ENCODE results near the gene FRMD8. TPM values are rescaled to one million over a fixed set of nuclear protein-coding genes. Genes with fewer than 3 reads are reported as not detected.

The FRMD8 gene
- total and polyA plus RNA-seq, 2 of the 4 experiments (the other 2 are of a cell fraction), result 11.3 to 19.8 TPM

GRCh38 chr11:65436412-65437032 lies 50.1 kb downstream of the FRMD8 start:
- BruUV-seq (replicated peaks), result no TSS peak
- H4K8ac ChIP-seq (ENCODE audit: low read depth in 2 of 2, low read length in 2 of 2), result no peak overlapping the region
- peaks cover 11 to 56% of the 10 kb centered on the region in 2 experiments for H3K79me1 ChIP-seq (ENCODE audit: low read depth in 1 of 2, low read length in 2 of 2)
- peaks cover 95% of the 10 kb centered on the region for H4K20me1 ChIP-seq (ENCODE audit: insufficient read depth, low read length)
- H3K4me3 ChIP-seq (ENCODE audit: insufficient read depth, low read depth, low read length), result no peak overlapping the region
- DNase-seq (peak; percentile 49), ATAC-seq (ENCODE audit: low read depth) (0 out of 2 replicates have a peak, but pooled peaks have one; percentile 4)
- H3K56ac ChIP-seq (ENCODE audit: extremely low read depth, insufficient read depth, low read length), result no peak overlapping the region
- H3K4ac ChIP-seq (ENCODE audit: low read depth, low read length), result no peak overlapping the region
- H2AK5ac ChIP-seq (ENCODE audit: low read depth, low read length), result no peak overlapping the region
- no peak overlapping the region for H2BK15ac ChIP-seq (ENCODE audit: low read depth, low read length)
- peak overlapping the region; percentile 27; the same call in 1 of the 2 replicates for H3K4me2 ChIP-seq (ENCODE audit: low read depth, low read length)
- peaks cover 5% of the 10 kb centered on the region for H3K9me1 ChIP-seq (ENCODE audit: insufficient read depth, low read length)
- H3K4me1 ChIP-seq (ENCODE audit: control insufficient read depth, insufficient read depth, low read length), result peaks cover 2% of the 10 kb centered on the region; the same call in 1 of the 2 replicates
- ChIA-PET CTCF (interaction anchor here (0.6 kb wide), 1 partner anchor 59 kb away, joined by 3 read pairs; no protein-coding TSS in a partner anchor), POLR2A (ENCODE audit: unreplicated experiment) (interaction anchor here (0.6 to 2.5 kb wide), 3 partner anchors 14 to 71 kb away, joined by 3 to 6 read pairs (median 4); partner anchors contain the start of gene NEAT1)
- no peak overlapping the region for H2BK20ac ChIP-seq (ENCODE audit: low read depth, low read length)
- TF ChIP-seq NFE2L2 (IDR thresholded peaks at IDR 0.05; ENCODE audit: low read depth, low read length), result no peak
- no peak for TF ChIP-seq CEBPB (IDR thresholded peaks at IDR 0.05; ENCODE audit: low read depth, low read length)
- TF ChIP-seq POLR2A (IDR thresholded peaks at IDR 0.05; ENCODE audit: low read depth, low read length), result peak; percentile 76
- no peak for TF ChIP-seq RCOR1 (IDR thresholded peaks at IDR 0.05; ENCODE audit: insufficient replicate concordance, low read length)
- TF ChIP-seq CTCF (conservative IDR thresholded peaks at IDR 0.05; ENCODE audit: low read depth, low read length), result no peak
- no peak for TF ChIP-seq MAFK (IDR thresholded peaks at IDR 0.05; ENCODE audit: low read depth, low read length)
- no peak for TF ChIP-seq RAD21 (IDR thresholded peaks at IDR 0.05; ENCODE audit: low read length)
- no peak for TF ChIP-seq MXI1 (IDR thresholded peaks at IDR 0.05; ENCODE audit: borderline replicate concordance, low read depth, low read length)
- TF ChIP-seq, protein P1, sequence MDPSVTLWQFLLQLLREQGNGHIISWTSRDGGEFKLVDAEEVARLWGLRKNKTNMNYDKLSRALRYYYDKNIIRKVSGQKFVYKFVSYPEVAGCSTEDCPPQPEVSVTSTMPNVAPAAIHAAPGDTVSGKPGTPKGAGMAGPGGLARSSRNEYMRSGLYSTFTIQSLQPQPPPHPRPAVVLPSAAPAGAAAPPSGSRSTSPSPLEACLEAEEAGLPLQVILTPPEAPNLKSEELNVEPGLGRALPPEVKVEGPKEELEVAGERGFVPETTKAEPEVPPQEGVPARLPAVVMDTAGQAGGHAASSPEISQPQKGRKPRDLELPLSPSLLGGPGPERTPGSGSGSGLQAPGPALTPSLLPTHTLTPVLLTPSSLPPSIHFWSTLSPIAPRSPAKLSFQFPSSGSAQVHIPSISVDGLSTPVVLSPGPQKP (IDR thresholded peaks at IDR 0.05; ENCODE audit: borderline replicate concordance, low read depth, low read length), result no peak
- no peak for TF ChIP-seq RFX5 (IDR thresholded peaks at IDR 0.05; ENCODE audit: low read depth, low read length)
- TF ChIP-seq USF2 (IDR thresholded peaks at IDR 0.05; ENCODE audit: low read depth, low read length), result no peak; the same call in 1 of the 2 replicates
- TF ChIP-seq SMC3 (IDR thresholded peaks at IDR 0.05; ENCODE audit: low read depth, low read length), result no peak
- TF ChIP-seq CHD1 (IDR thresholded peaks at IDR 0.05; ENCODE audit: low read depth, low read length), result peak; percentile 76; the same call in 1 of the 2 replicates
- intact Hi-C loops (cut with micrococcal nuclease), result no loop called here
- H3K36me3 ChIP-seq (ENCODE audit: control insufficient read depth, insufficient read depth, low read length), result peaks cover 47% of the 10 kb centered on the region
- no peak overlapping the region for H2AFZ ChIP-seq (replicated peaks; ENCODE audit: low read length, poor library complexity)
- no peak overlapping the region for H2AK9ac ChIP-seq (replicated peaks; ENCODE audit: low read depth, low read length, poor library complexity)
- no peak overlapping the region for H3K14ac ChIP-seq (replicated peaks; ENCODE audit: low read depth, low read length)
- H3K27me3 ChIP-seq (ENCODE audit: control insufficient read depth, insufficient read depth, low read length), result no peaks in the 10 kb centered on the region
- H2BK120ac ChIP-seq (ENCODE audit: low read depth, low read length), result no peak overlapping the region
- H3K27ac ChIP-seq (ENCODE audit: insufficient read depth, low read length), result no peak overlapping the region
- 100% methylated on average over 1 of the region's 5 CpGs; no CpG with 5 or more reads in 1 of the 2 experiments for WGBS, 2 experiments (ENCODE audit: extremely low coverage in 2 of 2, insufficient read length in 1 of 2)
- in situ Hi-C loops (cut with MboI; ENCODE audit: low sequenced_read_pairs), result no loop called here
- dilution Hi-C loops (cut with HindIII; ENCODE audit: low sequenced_read_pairs, unreplicated experiment), result no loop called here
- no peak overlapping the region for H3K18ac ChIP-seq (ENCODE audit: low read depth, low read length)
- H3K9ac ChIP-seq (ENCODE audit: low read depth, low read length), result no peak overlapping the region
- H3K23ac ChIP-seq (ENCODE audit: low read depth, low read length), result peak overlapping the region; percentile 24; the same call in 1 of the 2 replicates
- H2BK5ac ChIP-seq (ENCODE audit: low read depth, low read length, poor library complexity, severe bottlenecking), result no peak overlapping the region
- no peaks in the 10 kb centered on the region for H3K9me3 ChIP-seq (ENCODE audit: control insufficient read depth, insufficient read depth, low read length)
- H4K5ac ChIP-seq (ENCODE audit: low read depth, low read length), result no peak overlapping the region
- H4K91ac ChIP-seq (ENCODE audit: insufficient read depth, low read depth, low read length), result no peak overlapping the region

Measured in IMR-90 (cell line).